ENCODE measurements around the gene OR2AE1. TPM values are rescaled to one million over a fixed set of nuclear protein-coding genes. Genes with fewer than 3 reads are reported as not detected.
"Not testable (repeated sequence)": the region's sequence is repeated elsewhere in the genome, so short reads cannot be mapped to it uniquely, and the experiment has no call there.

The OR2AE1 gene
- total RNA-seq, 2 donors from 2014 or later, result 0.46 to 0.53 TPM

DNA sequence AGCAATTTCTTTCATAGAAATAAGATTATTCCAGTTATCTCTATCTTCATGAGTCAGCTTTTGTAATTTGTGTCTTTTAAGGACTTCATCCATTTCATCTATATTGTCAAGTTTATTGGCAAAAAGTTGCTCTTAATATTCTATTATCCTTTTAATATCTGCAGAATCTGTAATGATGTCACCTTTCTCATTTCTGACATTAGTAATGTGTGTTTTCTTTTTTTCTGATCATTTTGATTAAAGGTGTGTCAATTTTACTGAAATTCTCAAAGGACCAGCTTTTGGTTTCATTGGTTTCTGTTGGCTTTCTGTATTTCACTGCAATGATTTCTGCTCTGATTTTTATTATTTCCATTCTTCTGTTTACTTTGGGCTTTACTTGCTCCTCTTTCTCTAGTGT, 17.9 kb upstream of the OR2AE1 start:
- ATAC-seq (replicated peaks in 1 of 2) (no peak), DNase-seq (no peak)
- H3K9me3 Mint-ChIP-seq, result no peaks in the 10 kb centered on the region
- H3K4me3 Mint-ChIP-seq, result no peak overlapping the region
- H3K27me3 Mint-ChIP-seq (ENCODE audit: low read depth), result no peaks in the 10 kb centered on the region
- H3K4me1 Mint-ChIP-seq (ENCODE audit: low read depth), result peaks cover 12% of the 10 kb centered on the region
- H3K36me3 Mint-ChIP-seq (ENCODE audit: insufficient read depth in 2 of 2), result peaks cover 5 to 14% of the 10 kb centered on the region in 2 donors
- peak overlapping the region; percentile 1 for H3K27ac Mint-ChIP-seq

DNA sequence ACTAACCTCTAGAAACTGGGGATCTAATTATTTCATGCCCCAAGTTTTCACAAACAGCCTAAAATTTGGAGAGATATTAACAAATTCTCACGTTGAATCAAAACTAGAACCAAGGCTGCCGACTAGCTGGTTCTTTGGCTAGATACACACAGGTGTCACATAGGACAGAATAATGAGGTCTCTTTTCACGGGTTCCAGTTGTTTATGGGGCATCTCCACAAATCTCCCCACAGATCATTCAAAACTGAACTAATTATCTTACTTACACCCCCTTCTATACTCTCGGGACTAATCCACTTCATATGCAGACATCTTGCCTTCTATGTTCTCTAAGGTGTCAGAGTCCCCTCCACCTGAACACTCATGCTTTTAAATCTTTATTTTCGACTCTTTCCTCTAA, 16.4 kb upstream of the OR2AE1 start:
- DNase-seq (no peak), ATAC-seq (replicated peaks in 1 of 2) (no peak)
- H3K27me3 Mint-ChIP-seq (ENCODE audit: low read depth), result no peaks in the 10 kb centered on the region
- H3K4me1 Mint-ChIP-seq (ENCODE audit: low read depth), result peaks cover 12% of the 10 kb centered on the region
- H3K4me3 Mint-ChIP-seq, result no peak overlapping the region
- peaks cover 6 to 18% of the 10 kb centered on the region in 2 donors for H3K36me3 Mint-ChIP-seq (ENCODE audit: insufficient read depth in 2 of 2)
- H3K27ac Mint-ChIP-seq, result no peak overlapping the region
- H3K9me3 Mint-ChIP-seq, result peaks cover 0 to 3% of the 10 kb centered on the region in 2 donors

DNA sequence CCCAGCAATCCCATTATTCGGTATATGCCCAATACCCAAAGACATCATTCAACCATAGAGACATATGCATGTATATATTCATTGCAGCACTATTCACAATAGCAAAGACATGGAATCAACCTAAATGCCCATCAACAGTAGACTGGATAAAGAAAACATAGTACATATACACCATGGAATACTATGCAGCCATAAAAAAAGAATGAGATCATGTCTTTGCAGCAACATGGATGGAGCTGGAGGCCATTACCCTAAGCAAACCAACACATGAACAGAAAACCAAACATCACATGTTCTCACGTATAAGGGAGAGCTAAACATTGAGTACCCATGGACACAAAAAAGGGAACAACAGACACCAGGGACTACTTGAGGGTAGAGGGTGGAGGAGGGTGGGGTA, 13.5 kb upstream of the OR2AE1 start:
- not testable (repeated sequence) for DNase-seq; H3K27me3 Mint-ChIP-seq (ENCODE audit: low read depth); H3K4me3 Mint-ChIP-seq; H3K27ac Mint-ChIP-seq; H3K9me3 Mint-ChIP-seq; H3K4me1 Mint-ChIP-seq (ENCODE audit: low read depth); ATAC-seq (replicated peaks in 1 of 2)
- H3K36me3 Mint-ChIP-seq (ENCODE audit: insufficient read depth in 2 of 2), result peaks cover 6 to 20% of the 10 kb centered on the region in 2 donors

DNA sequence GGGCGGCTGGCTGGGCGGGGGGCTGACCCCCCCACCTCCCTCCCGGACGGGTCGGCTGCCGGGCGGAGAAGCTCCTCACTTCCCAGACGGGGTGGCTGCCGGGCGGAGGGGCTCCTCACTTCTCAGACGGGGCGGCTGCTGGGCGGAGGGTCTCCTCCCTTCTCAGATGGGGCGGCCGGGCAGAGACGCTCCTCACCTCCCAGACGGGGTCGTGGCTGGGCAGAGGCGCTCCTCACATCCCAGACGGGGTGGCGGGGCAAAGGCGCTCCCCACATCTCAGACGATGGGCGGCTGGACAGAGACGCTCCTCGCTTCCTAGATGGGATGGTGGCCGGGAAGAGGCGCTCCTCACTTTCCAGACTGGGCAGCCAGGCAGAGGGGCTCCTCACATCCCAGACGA, 11.5 kb upstream of the OR2AE1 start:
- not testable (repeated sequence) for H3K27ac Mint-ChIP-seq; H3K4me1 Mint-ChIP-seq (ENCODE audit: low read depth); H3K27me3 Mint-ChIP-seq (ENCODE audit: low read depth); H3K4me3 Mint-ChIP-seq; H3K9me3 Mint-ChIP-seq; DNase-seq; ATAC-seq (replicated peaks in 1 of 2)
- H3K36me3 Mint-ChIP-seq (ENCODE audit: insufficient read depth in 2 of 2), result peaks cover 6 to 22% of the 10 kb centered on the region in 2 donors

DNA sequence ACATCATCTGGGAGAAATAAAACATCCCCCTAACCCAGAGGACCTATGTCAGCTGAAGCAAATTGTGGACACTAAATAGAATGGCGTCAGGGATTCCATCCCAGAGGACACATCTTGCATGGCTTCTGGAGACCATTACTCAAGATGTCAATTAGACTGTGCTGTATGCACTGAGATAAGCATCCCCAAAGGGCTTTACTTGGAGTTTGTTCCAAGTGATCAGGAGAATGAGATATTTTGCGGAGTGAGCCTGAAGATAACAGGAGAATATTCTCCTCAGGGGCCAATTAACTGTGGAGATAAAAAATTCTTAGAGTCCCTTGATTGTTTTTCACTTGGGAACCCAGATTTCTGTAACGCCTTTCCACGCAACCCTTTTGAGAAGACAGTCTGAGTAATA, 4.5 kb upstream of the OR2AE1 start:
- Mint-ChIP-seq H3K9me3 (no peaks in the 10 kb centered on the region), H3K27ac (no peak overlapping the region), H3K4me1 (ENCODE audit: low read depth) (no peaks in the 10 kb centered on the region)

DNA sequence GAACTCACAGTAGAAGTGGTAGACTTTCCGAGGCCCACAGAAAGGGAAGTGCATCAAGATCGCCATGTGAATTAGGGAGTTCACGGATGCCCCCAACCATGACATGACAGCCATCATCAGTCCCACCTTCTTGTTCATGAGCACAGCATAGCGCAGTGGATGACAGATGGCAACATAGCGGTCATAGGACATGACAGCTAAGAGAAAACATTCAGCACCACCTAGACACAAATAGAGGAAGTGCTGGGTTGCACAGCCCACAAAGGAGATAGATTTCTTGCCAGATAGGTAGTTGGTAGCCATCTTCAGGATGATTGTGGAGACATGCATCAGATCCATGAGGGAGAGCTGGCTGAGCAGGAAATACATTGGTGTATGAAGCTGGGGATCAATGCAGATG, 342 bp downstream of the OR2AE1 start:
- no peaks in the 10 kb centered on the region for H3K36me3 Mint-ChIP-seq (ENCODE audit: insufficient read depth in 2 of 2)
- ATAC-seq (replicated peaks in 1 of 2), result no peak
- no peak overlapping the region for H3K4me3 Mint-ChIP-seq
- no peak overlapping the region for H3K27ac Mint-ChIP-seq
- no peak for DNase-seq
- H3K9me3 Mint-ChIP-seq, result no peaks in the 10 kb centered on the region
- H3K4me1 Mint-ChIP-seq (ENCODE audit: low read depth), result peaks cover 6% of the 10 kb centered on the region
- no peaks in the 10 kb centered on the region for H3K27me3 Mint-ChIP-seq (ENCODE audit: low read depth)

More for the DNA sequence above, 4.5 kb upstream of the OR2AE1 start:
- DNase-seq, result no peak
- Mint-ChIP-seq H3K36me3 (ENCODE audit: insufficient read depth in 2 of 2) (peaks cover 0 to 2% of the 10 kb centered on the region in 2 donors), H3K4me3 (no peak overlapping the region), H3K27me3 (ENCODE audit: low read depth) (no peaks in the 10 kb centered on the region)
- no peak for ATAC-seq (replicated peaks in 1 of 2)

DNA sequence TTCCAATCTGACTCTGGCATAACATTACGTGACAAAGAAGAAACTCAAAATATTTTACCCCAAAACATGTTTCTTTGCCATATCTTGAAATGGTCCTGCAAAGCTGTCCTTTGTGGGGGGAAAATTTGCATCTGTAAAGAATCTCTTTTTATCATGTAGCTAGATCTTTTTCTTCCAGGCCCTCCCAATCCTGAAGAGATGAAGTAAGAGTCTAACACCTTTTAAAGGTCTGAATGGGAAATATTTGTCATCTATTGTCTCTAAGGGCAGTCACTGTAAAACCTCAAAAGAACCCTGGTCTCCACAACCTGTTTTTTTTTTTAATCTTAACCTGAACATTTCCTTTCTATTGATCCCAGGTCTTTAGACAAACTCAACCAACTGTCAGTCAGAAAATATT, 8.6 kb downstream of the OR2AE1 start:
- H3K9me3 Mint-ChIP-seq, result peaks cover 2 to 3% of the 10 kb centered on the region in 2 donors
- peaks cover 35% of the 10 kb centered on the region for H3K27me3 Mint-ChIP-seq (ENCODE audit: low read depth)
- no peak for DNase-seq
- H3K36me3 Mint-ChIP-seq (ENCODE audit: insufficient read depth in 2 of 2), result no peaks in the 10 kb centered on the region
- no peak overlapping the region for H3K4me3 Mint-ChIP-seq
- H3K4me1 Mint-ChIP-seq (ENCODE audit: low read depth), result peaks cover 6% of the 10 kb centered on the region
- H3K27ac Mint-ChIP-seq, result no peak overlapping the region
- no peak for ATAC-seq (replicated peaks in 1 of 2)

DNA sequence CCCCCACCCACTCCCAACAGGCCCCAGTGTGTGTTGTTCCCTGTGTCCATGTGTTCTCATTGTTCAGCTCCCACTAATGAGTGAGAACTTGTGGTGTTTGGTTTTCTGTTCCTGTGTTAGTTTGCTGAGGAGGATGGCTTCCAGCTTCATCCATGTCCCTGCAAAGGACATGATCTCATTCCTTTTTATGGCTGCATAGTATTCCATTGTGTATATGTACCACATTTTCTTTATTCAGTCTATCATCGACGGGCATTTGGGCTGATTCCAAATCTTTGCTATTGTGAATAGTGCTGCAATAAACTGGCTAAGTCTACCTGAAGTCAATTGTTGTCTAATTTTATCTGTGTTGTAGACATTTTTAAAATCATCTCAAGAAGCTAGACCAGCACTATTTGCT, 9.4 kb downstream of the OR2AE1 start:
- DNase-seq; H3K4me1 Mint-ChIP-seq (ENCODE audit: low read depth); ATAC-seq (replicated peaks in 1 of 2); H3K36me3 Mint-ChIP-seq (ENCODE audit: insufficient read depth in 2 of 2); H3K4me3 Mint-ChIP-seq; H3K27ac Mint-ChIP-seq; H3K9me3 Mint-ChIP-seq: not testable (repeated sequence)
- H3K27me3 Mint-ChIP-seq (ENCODE audit: low read depth), result peaks cover 37% of the 10 kb centered on the region

DNA sequence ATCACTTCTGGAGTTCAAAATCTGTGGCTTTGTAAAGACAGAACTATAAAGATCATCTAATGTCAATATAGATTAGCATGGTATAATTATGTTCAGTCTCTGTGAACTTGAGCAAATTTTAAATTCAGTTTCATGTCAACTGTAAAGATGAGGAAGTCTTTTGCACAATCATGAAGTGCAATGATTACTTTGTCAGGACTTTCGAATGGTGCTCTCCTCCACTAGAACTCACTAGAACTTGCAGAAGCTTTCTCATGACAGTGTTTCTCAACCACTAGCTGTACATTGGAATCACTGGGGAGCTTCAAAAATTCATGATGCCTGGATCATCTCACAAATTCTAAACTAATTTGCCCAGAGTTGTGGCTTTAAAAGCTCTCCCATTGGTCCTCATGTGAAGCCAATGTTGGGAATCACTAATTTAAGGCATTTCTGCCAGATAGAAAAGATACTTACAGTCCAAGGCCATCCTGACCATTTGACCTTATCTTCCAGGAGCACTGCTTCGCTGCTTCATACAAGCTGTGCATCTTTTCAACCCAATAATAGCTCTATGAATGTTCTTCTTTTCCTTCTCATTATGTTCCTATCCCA, 12.9 kb downstream of the OR2AE1 start:
- Mint-ChIP-seq H3K27me3 (ENCODE audit: low read depth) (peaks cover 41% of the 10 kb centered on the region), H3K9me3 (peaks cover 2 to 3% of the 10 kb centered on the region in 2 donors), H3K4me1 (ENCODE audit: low read depth) (no peaks in the 10 kb centered on the region), H3K27ac (no peak overlapping the region), H3K4me3 (no peak overlapping the region), H3K36me3 (ENCODE audit: insufficient read depth in 2 of 2) (no peaks in the 10 kb centered on the region)
- ATAC-seq (replicated peaks in 1 of 2) (no peak), DNase-seq (no peak)

DNA sequence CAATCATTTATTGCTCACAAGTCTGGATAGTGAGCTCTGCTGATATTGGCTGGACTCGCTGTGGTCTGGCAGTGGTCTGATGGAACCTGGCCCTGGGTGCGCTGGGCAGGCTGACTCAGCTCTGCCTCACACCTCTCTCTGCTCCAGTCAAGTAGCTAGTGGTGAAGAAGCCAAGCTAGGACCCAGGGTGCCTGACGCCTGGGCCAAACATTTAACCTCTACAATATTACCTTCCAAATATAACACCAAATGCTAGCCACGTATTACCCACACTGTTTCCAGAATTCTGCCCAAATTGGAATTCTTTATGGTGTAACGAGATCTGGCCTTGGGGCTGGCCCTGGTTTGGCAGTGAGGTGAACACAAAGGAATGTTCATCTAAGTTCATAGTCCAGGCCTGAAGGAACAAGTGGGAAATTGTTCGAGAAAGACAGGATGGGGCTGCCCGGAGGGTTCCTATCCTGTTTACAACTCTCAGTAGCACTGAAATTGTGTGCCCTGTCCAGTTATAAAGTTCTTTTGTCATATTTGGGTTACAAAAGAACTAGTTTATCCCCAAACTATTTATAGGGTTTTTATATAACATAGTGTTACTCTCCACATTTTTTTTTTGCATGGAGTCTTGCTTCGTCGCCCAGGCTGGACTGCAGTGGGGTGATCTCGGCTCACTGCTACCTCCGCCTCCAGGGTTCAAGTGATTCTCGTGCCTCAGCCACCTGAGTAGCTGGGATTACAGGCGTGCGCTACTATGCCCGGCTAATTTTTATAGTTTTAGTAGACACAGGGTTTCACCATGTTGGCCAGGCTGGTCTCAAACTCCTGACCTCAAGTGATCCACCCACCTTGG, 16.3 kb downstream of the OR2AE1 start:
- no peak for DNase-seq
- H3K9me3 Mint-ChIP-seq, result no peaks in the 10 kb centered on the region
- peaks cover 0 to 2% of the 10 kb centered on the region in 2 donors for H3K36me3 Mint-ChIP-seq (ENCODE audit: insufficient read depth in 2 of 2)
- no peaks in the 10 kb centered on the region for H3K4me1 Mint-ChIP-seq (ENCODE audit: low read depth)
- no peak overlapping the region for H3K4me3 Mint-ChIP-seq
- H3K27ac Mint-ChIP-seq, result no peak overlapping the region
- peaks cover 21% of the 10 kb centered on the region for H3K27me3 Mint-ChIP-seq (ENCODE audit: low read depth)
- no peak for ATAC-seq (replicated peaks in 1 of 2)

DNA sequence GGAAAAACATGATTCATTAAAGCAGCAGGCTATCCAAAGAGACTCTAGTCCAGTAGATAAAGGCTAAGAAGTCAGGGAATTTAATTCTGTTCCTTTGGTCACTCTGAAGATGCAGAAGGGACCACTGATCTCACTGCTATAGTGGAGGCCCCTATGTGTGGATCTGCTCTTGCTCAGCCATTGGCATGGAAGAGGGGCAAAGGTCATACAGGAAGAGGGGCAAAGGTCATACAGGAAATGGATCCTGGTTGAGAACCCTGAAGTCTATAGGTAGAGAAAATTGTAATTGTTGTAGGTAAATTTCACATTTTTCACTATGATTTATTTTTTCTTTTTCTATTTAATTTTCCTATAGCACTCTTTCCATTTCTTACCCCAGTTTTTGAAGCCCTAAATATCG, 21.6 kb downstream of the OR2AE1 start:
- DNase-seq, result no peak
- H3K27ac Mint-ChIP-seq, result no peak overlapping the region
- H3K4me3 Mint-ChIP-seq, result no peak overlapping the region
- H3K4me1 Mint-ChIP-seq (ENCODE audit: low read depth), result no peaks in the 10 kb centered on the region
- ATAC-seq (replicated peaks in 1 of 2), result no peak
- H3K9me3 Mint-ChIP-seq, result no peaks in the 10 kb centered on the region
- H3K36me3 Mint-ChIP-seq (ENCODE audit: insufficient read depth in 2 of 2), result peaks cover 0 to 2% of the 10 kb centered on the region in 2 donors
- H3K27me3 Mint-ChIP-seq (ENCODE audit: low read depth), result peaks cover 24% of the 10 kb centered on the region

DNA sequence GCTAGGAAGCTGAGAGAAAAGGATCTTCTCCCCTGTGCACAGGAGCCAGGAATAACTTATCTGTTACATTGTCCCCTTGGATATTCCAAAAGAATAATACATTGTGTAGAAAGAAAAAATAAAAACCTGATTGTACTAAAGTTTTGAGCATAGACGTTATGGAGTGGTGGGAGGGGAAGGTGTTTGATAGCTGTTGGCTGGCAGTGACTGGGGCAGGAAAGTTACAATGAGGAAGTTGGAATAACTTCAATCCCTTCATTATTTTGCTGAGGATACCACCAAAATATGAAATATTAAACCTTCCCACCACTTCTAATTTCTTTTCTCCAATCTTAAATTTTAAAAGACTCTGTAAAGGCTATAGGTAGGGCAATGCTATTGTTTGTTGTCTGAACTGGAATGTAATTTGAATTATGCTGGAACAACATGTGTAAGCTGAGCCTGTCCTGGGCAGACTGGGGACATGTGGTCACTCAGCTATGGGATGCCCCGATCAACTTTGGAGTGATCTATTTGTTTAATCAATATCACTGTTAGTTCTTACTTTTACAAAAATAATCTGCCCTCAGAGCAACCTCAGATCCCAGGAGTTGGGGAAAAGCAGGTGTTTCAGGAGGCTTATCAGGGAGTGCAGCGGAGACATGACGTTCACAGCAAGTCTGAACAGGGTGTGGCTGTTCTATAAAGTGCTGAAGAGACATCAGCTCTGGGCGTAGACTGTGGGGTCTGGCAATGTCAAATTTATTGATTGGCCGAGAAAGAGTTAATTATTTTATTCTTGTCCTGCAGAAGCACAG, 28.2 kb downstream of the OR2AE1 start:
- ATAC-seq (replicated peaks in 1 of 2) (no peak), DNase-seq (no peak)
- Mint-ChIP-seq H3K4me3 (no peak overlapping the region), H3K4me1 (ENCODE audit: low read depth) (no peaks in the 10 kb centered on the region), H3K27ac (no peak overlapping the region), H3K9me3 (no peaks in the 10 kb centered on the region), H3K36me3 (ENCODE audit: insufficient read depth in 2 of 2) (no peaks in the 10 kb centered on the region), H3K27me3 (ENCODE audit: low read depth) (peaks cover 15% of the 10 kb centered on the region)

DNA sequence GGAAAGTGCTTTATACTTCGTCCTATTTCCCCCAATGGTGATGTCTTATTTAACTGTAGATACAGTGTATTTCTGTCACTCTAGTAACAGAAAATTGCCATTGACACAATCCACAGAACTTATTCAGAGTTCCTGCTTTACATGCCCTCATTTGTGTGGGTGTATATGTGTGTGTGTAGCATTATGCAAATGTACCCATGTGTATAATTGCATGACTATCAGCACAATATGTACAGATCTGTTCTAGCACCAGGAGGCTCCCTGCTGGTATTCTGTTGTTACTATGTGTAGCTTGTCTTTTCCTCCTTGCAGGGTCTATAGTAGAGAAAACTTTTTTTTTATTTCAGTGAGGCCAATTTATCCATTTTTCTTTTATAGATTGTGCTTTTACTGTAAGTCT, 32.5 kb downstream of the OR2AE1 start:
- DNase-seq, result no peak
- no peak for ATAC-seq (replicated peaks in 1 of 2)
- H3K27ac Mint-ChIP-seq, result no peak overlapping the region
- peaks cover 5% of the 10 kb centered on the region for H3K27me3 Mint-ChIP-seq (ENCODE audit: low read depth)
- no peaks in the 10 kb centered on the region for H3K9me3 Mint-ChIP-seq
- H3K36me3 Mint-ChIP-seq (ENCODE audit: insufficient read depth in 2 of 2), result no peaks in the 10 kb centered on the region
- no peak overlapping the region for H3K4me3 Mint-ChIP-seq
- peaks cover 10% of the 10 kb centered on the region for H3K4me1 Mint-ChIP-seq (ENCODE audit: low read depth)

Data from activated T-cell treated with anti-CD3 and anti-CD28 coated beads, Interleukin-2, amount 50 U/mL, for 72 hours (primary cell).